Colonic mucosa (tissue), 4 donors: Measurements from ENCODE around the gene PUSL1. TPM values are rescaled to one million over a fixed set of nuclear protein-coding genes. Genes with fewer than 3 reads are reported as not detected.

Source experiments
- DNase-seq: peaks from one replicate; pipeline ENCODE4 v3.0.0-alpha.2; 2020
- H3K27ac ChIP-seq: fragments of 200-600 bp; one replicate; pipeline ENCODE4 v1.8.0; 2021
- H3K27me3 ChIP-seq: fragments of 200-600 bp; one replicate; pipeline ENCODE4 v1.8.0; 2021
- H3K36me3 ChIP-seq: fragments of 200-600 bp; one replicate; pipeline ENCODE4 v1.8.0; 2021
- H3K4me1 ChIP-seq: fragments of 200-600 bp; one replicate; pipeline ENCODE4 v1.8.0; 2021; ENCODE audit warnings: mild to moderate bottlenecking
- H3K4me3 ChIP-seq: fragments of 200-600 bp; one replicate; pipeline ENCODE4 v1.8.0; 2021
- H3K9ac ChIP-seq, 2 donors: one replicate each; pipeline ENCODE4 v1.7.0; 2013; ENCODE audit warnings: control low read depth in 2 of 2, low read depth in 2 of 2, low read length in 2 of 2
- H3K9me3 ChIP-seq: fragments of 200-600 bp; one replicate; pipeline ENCODE4 v1.8.0; 2021
- CTCF ChIP-seq: fragments of 200-600 bp; IDR thresholded peaks from one replicate; pipeline ENCODE4 v1.8.0; 2022; ENCODE audit warnings: antibody characterized with exemption, mild to moderate bottlenecking
- intact Hi-C: fragments of 100-400 bp; cut with DNase I; formaldehyde crosslinking; loops from one replicate; pipeline ENCODE4 v1.14.1; 2022
- total RNA-seq, 2 donors: library from RNA; stranded (reverse); fragmentation: NEBNext Ultra II Directional in 1 of 2; extraction: Animal tissue kit (Norgen Biotek cat#: 25700) in 1 of 2; gene quantifications; one replicate each; pipeline ENCODE4 v1.2.1, GENCODE V29; 2021
- donor health status: healthy.
- donor health status: DM: no; HTN: no; CAD: no.
- donor health status: DM: no; HTN: no; CAD: no.

PUSL1 gene
- total RNA-seq, 2 donors from 2014 or later, result 14.3 to 35.8 TPM

- peak overlapping the region; percentile 80 for H3K4me3 ChIP-seq
- peak overlapping the region; percentile 65 to 90 for H3K9ac ChIP-seq
- H3K27me3 ChIP-seq, result no peaks in the 10 kb centered on the region
- no peak for TF ChIP-seq CTCF
- peak; percentile 92 for DNase-seq
- no peaks in the 10 kb centered on the region for H3K9me3 ChIP-seq
- H3K27ac ChIP-seq, result peak overlapping the region; percentile 81
- H3K36me3 ChIP-seq, result no peaks in the 10 kb centered on the region
- H3K4me1 ChIP-seq, result peaks cover 30% of the 10 kb centered on the region
- intact Hi-C loops, result no loop called here
Observed at GRCh38 chr1:1305300-1306069, 2.9 kb upstream of the PUSL1 start.

GRCh38 chr1:1306070-1306660 lies 2.2 kb upstream of the PUSL1 start:
- Histone ChIP-seq H3K36me3 (no peaks in the 10 kb centered on the region), H3K4me1 (peaks cover 30% of the 10 kb centered on the region), H3K9ac (peak overlapping the region; percentile 61 to 65), H3K9me3 (no peaks in the 10 kb centered on the region), H3K27ac (peak overlapping the region; percentile 81), H3K4me3 (peak overlapping the region; percentile 80), H3K27me3 (no peaks in the 10 kb centered on the region)
- no peak for DNase-seq
- no peak for TF ChIP-seq CTCF
- intact Hi-C loops, result no loop called here

- no peak overlapping the region for H3K27ac ChIP-seq
- no peaks in the 10 kb centered on the region for H3K27me3 ChIP-seq
- H3K4me1 ChIP-seq, result peaks cover 30% of the 10 kb centered on the region
- peak overlapping the region; percentile 65 to 84 for H3K9ac ChIP-seq
- intact Hi-C loops, result no loop called here
- H3K9me3 ChIP-seq, result no peaks in the 10 kb centered on the region
- peak; percentile 53 for DNase-seq
- TF ChIP-seq CTCF, result no peak
- H3K4me3 ChIP-seq, result peak overlapping the region; percentile 80
- H3K36me3 ChIP-seq, result no peaks in the 10 kb centered on the region
Observed at GRCh38 chr1:1306661-1307260, 1.6 kb upstream of the PUSL1 start.

- H3K27ac ChIP-seq, result peak overlapping the region; percentile 71
- DNase-seq, result peak; percentile 65
- peaks cover 30% of the 10 kb centered on the region for H3K4me1 ChIP-seq
- H3K9ac ChIP-seq, result peak overlapping the region; percentile 65 to 84
- H3K4me3 ChIP-seq, result peak overlapping the region; percentile 80
- H3K9me3 ChIP-seq, result no peaks in the 10 kb centered on the region
- H3K27me3 ChIP-seq, result no peaks in the 10 kb centered on the region
- intact Hi-C loops, result no loop called here
- H3K36me3 ChIP-seq, result no peaks in the 10 kb centered on the region
- TF ChIP-seq CTCF, result no peak
Observed at GRCh38 chr1:1307261-1307922, 1.0 kb upstream of the PUSL1 start.

- Histone ChIP-seq H3K27ac (peak overlapping the region; percentile 88), H3K27me3 (no peaks in the 10 kb centered on the region), H3K4me1 (peaks cover 30% of the 10 kb centered on the region), H3K9ac (peak overlapping the region; percentile 77 to 97), H3K4me3 (peak overlapping the region; percentile 80), H3K36me3 (no peaks in the 10 kb centered on the region), H3K9me3 (no peaks in the 10 kb centered on the region)
- TF ChIP-seq CTCF, result no peak
- no peak for DNase-seq
- intact Hi-C loops, result no loop called here
Observed at GRCh38 chr1:1308756-1309250, 406 bp downstream of the PUSL1 start.
